Adrenal gland (tissue), 5 donors: ENCODE data around the gene OTUB2.

Source experiments
- POLR2A ChIP-seq, 2 donors: fragments of 450-650 bp; IDR thresholded peaks; one replicate each; pipeline ENCODE4 v1.6.1; 2017; ENCODE audit warnings: antibody characterized with exemption in 2 of 2, mild to moderate bottlenecking in 2 of 2, moderate library complexity in 1 of 2
- TF ChIP-seq, protein P1 (sequence below), 6 experiments: fragments of 450-650 bp in 4 of 6; fragments of 200-600 bp in 2 of 6; sonication (generic) in 1 of 6; IDR thresholded peaks; 1 replicate in 5 of 6; 2 replicates in 1 of 6; pipeline versions ENCODE4 v1.5.1 to v1.8.0; 2016 to 2021; ENCODE audit warnings: antibody characterized with exemption in 6 of 6, mild to moderate bottlenecking in 2 of 6, moderate library complexity in 1 of 6
- donor health status: DM: no; HTN: no; CAD: no.

DNA sequence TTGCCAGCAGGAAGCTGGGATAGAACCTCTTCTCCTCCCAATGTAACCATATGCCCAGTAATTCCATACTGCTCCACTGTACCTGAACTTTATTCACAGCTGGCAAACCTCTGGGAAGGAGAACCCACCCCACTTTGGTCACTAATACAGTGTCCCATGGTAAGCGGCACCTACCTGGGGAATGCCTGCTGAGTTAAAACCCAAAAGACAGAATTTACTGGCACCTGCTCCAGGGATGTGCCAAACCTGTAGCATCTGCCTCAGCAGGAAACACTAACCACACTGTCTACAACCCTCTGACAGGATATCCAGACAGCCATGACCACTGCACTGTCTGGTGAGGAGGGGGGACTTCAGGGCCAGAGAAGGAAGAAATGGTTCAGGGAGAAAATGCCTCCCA, 28.3 kb downstream of the OTUB2 start:
- no peak for TF ChIP-seq POLR2A (IDR thresholded peaks at IDR 0.05)
- TF ChIP-seq, protein P1, sequence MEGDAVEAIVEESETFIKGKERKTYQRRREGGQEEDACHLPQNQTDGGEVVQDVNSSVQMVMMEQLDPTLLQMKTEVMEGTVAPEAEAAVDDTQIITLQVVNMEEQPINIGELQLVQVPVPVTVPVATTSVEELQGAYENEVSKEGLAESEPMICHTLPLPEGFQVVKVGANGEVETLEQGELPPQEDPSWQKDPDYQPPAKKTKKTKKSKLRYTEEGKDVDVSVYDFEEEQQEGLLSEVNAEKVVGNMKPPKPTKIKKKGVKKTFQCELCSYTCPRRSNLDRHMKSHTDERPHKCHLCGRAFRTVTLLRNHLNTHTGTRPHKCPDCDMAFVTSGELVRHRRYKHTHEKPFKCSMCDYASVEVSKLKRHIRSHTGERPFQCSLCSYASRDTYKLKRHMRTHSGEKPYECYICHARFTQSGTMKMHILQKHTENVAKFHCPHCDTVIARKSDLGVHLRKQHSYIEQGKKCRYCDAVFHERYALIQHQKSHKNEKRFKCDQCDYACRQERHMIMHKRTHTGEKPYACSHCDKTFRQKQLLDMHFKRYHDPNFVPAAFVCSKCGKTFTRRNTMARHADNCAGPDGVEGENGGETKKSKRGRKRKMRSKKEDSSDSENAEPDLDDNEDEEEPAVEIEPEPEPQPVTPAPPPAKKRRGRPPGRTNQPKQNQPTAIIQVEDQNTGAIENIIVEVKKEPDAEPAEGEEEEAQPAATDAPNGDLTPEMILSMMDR (IDR thresholded peaks at IDR 0.05) = no peak
